ENCODE measurements around the gene RAI1.

RAI1 gene

GRCh38 chr17:17708816-17709215 is 27.6 kb downstream of the RAI1 start:
- ChIA-PET CTCF (no interaction called here), POLR2A (interaction anchor here (0.6 kb wide), 1 partner anchor 155 kb away, joined by 5 read pairs; no protein-coding TSS in a partner anchor)
- Histone ChIP-seq H3K27ac (ENCODE audit: extremely low read depth, low read depth, low read length) (no peak overlapping the region), H3K4me3 (ENCODE audit: low read depth, low read length) (no peak overlapping the region), H3K36me3 (ENCODE audit: control insufficient read depth in 2 of 2, insufficient read depth in 1 of 2, low read length in 2 of 2) (peaks cover 4 to 6% of the 10 kb centered on the region in 2 experiments; a peak in 2 of 3 replicates), H3K9me3 (ENCODE audit: control insufficient read depth, insufficient read depth, low read depth, low read length) (no peaks in the 10 kb centered on the region), H3K4me1 (ENCODE audit: control insufficient read depth, insufficient read depth, low read length) (peaks cover 30% of the 10 kb centered on the region)
- TF ChIP-seq ZNF18 (tag by site-specific recombination; IDR thresholded peaks at IDR 0.05): no peak
- no peak for TF ChIP-seq ZSCAN5A (tag by site-specific recombination; IDR thresholded peaks at IDR 0.05)
- TF ChIP-seq ZNF654 (tag by site-specific recombination; IDR thresholded peaks at IDR 0.05; ENCODE audit: low read depth): no peak
- no peak for TF ChIP-seq HOXC10 (CRISPR knock-in tag; IDR thresholded peaks at IDR 0.05)
- TF ChIP-seq ZFHX2 (tag by site-specific recombination; conservative IDR thresholded peaks at IDR 0.05): no peak
- no peak for TF ChIP-seq ZNF2 (tag by site-specific recombination; IDR thresholded peaks at IDR 0.05)
- TF ChIP-seq SP2 (tag by site-specific recombination; IDR thresholded peaks at IDR 0.05): no peak
- no peak for TF ChIP-seq CTCF (tag by site-specific recombination; IDR thresholded peaks at IDR 0.05)
- TF ChIP-seq SCRT1 (tag by site-specific recombination; IDR thresholded peaks at IDR 0.05; ENCODE audit: borderline replicate concordance): no peak
- no peak for TF ChIP-seq ZNF394 (tag by site-specific recombination; IDR thresholded peaks at IDR 0.05; ENCODE audit: borderline replicate concordance)
- TF ChIP-seq HOXA7 (CRISPR knock-in tag; IDR thresholded peaks at IDR 0.05; ENCODE audit: borderline replicate concordance): no peak

- no peaks in the 10 kb centered on the region for H3K9me3 ChIP-seq (ENCODE audit: control insufficient read depth, insufficient read depth, low read depth, low read length)
- no peak overlapping the region for H3K27ac ChIP-seq (ENCODE audit: extremely low read depth, low read depth, low read length)
- TF ChIP-seq ZNF585B (tag by site-specific recombination; IDR thresholded peaks at IDR 0.05): no peak
- TF ChIP-seq ZNF148 (tag by site-specific recombination; IDR thresholded peaks at IDR 0.05; ENCODE audit: borderline replicate concordance): no peak
- TF ChIP-seq ZFHX2 (tag by site-specific recombination; conservative IDR thresholded peaks at IDR 0.05): peak; percentile 36; the same call in 1 of the 2 replicates
- TF ChIP-seq ZNF548 (tag by site-specific recombination; IDR thresholded peaks at IDR 0.05): no peak
- no peak for TF ChIP-seq ZNF544 (tag by site-specific recombination; IDR thresholded peaks at IDR 0.05)
- ChIA-PET POLR2A (no interaction called here), CTCF (no interaction called here)
- peaks cover 32% of the 10 kb centered on the region for H3K4me1 ChIP-seq (ENCODE audit: control insufficient read depth, insufficient read depth, low read length)
- H3K36me3 ChIP-seq (ENCODE audit: control insufficient read depth in 2 of 2, insufficient read depth in 1 of 2, low read length in 2 of 2): peaks cover 2 to 4% of the 10 kb centered on the region in 2 experiments; a peak in 2 of 3 replicates
- no peak overlapping the region for H3K4me3 ChIP-seq (ENCODE audit: low read depth, low read length)
These were observed 28.6 kb downstream of the RAI1 start for GRCh38 chr17:17709815-17710321.

Data from HEK293 (cell line).